KMS-11 (cell line): ENCODE data around the gene GPN1.
A peak's percentile ranks its signal among the peaks of the same experiment; 100 is the strongest.
"Not testable (repeated sequence)": the region's sequence is repeated elsewhere in the genome, so short reads cannot be mapped to it uniquely, and the experiment has no call there.

Experiments
- H2AFZ ChIP-seq: fragments of 200-600 bp; sonication (generic); 2 replicates; pipeline ENCODE4 v1.6.1; 2016; ENCODE audit warnings: antibody characterized with exemption, mixed run types, low read depth
- H3K27ac ChIP-seq: fragments of 200-600 bp; sonication (generic); 2 replicates; pipeline ENCODE4 v1.6.1; 2016; ENCODE audit warnings: mild to moderate bottlenecking, mixed run types
- H3K27me3 ChIP-seq: fragments of 200-600 bp; sonication (generic); 2 replicates; pipeline ENCODE4 v1.6.1; 2017; ENCODE audit warnings: mild to moderate bottlenecking, low read depth, mixed run types, moderate library complexity; ENCODE audit not compliant: insufficient read depth
- H3K36me3 ChIP-seq: fragments of 200-600 bp; sonication (generic); 2 replicates; pipeline ENCODE4 v1.6.1; 2017; ENCODE audit warnings: mild to moderate bottlenecking, mixed run types; ENCODE audit not compliant: insufficient read depth
- H3K4me1 ChIP-seq: fragments of 200-600 bp; sonication (generic); 2 replicates; pipeline ENCODE4 v1.6.1; 2016; ENCODE audit warnings: mild to moderate bottlenecking, low read depth, mixed run types; ENCODE audit not compliant: poor library complexity, severe bottlenecking
- H3K4me2 ChIP-seq: fragments of 200-600 bp; sonication (generic); 2 replicates; pipeline ENCODE4 v1.7.0; 2016; ENCODE audit warnings: mild to moderate bottlenecking, mixed run types
- H3K4me3 ChIP-seq: fragments of 200-600 bp; sonication (generic); IDR thresholded peaks from 2 replicates; pipeline ENCODE4 v1.6.1; 2017; ENCODE audit warnings: low read depth, low read length, mixed read lengths; ENCODE audit not compliant: insufficient read depth
- H3K79me2 ChIP-seq: fragments of 200-600 bp; sonication (generic); 2 replicates; pipeline ENCODE4 v1.6.1; 2016; ENCODE audit warnings: low read depth, mixed run types; ENCODE audit not compliant: insufficient read depth
- H3K9ac ChIP-seq: fragments of 200-600 bp; sonication (generic); 2 replicates; pipeline ENCODE4 v1.6.1; 2016; ENCODE audit warnings: mild to moderate bottlenecking, mixed run types
- H4K20me1 ChIP-seq: fragments of 200-600 bp; sonication (generic); 2 replicates; pipeline ENCODE4 v1.6.1; 2016; ENCODE audit warnings: mild to moderate bottlenecking, mixed run types; ENCODE audit not compliant: insufficient read depth
- CTCF ChIP-seq: fragments of 200-600 bp; sonication (generic); conservative IDR thresholded peaks from 2 replicates; pipeline ENCODE4 v1.6.1; 2017; ENCODE audit warnings: low read depth, mild to moderate bottlenecking, antibody characterized with exemption, low read length, moderate library complexity, mixed read lengths

The GPN1 gene

DNA sequence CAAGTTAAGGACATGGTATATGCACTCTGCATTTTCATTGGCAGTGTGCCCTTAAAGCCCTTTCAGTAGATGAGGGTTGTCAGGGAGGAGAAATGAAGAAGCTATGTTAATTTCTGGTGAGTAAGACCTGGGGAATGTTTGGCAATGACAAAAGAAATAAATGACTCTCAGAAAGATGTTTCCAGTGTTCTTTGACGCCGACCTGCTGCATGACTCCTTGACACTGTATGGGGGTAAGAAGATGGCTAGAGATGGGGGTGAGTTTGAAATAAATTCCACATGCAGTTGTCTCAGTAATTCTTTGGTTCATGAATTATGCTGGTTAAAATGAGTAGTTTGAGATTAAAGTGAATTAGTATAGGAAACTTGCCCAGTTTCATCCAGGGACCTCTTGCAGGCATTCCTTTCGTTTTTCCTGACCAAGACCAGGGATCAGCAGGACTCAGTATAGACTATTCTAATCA lies 5.9 kb upstream of the GPN1 start:
- H3K27ac ChIP-seq, result no peak overlapping the region
- no peaks in the 10 kb centered on the region for H4K20me1 ChIP-seq
- H3K9ac ChIP-seq, result no peak overlapping the region
- H2AFZ ChIP-seq, result no peak overlapping the region
- no peak for TF ChIP-seq CTCF
- H3K4me3 ChIP-seq, result no peak overlapping the region
- H3K4me2 ChIP-seq, result no peak overlapping the region
- H3K36me3 ChIP-seq, result peaks cover 6% of the 10 kb centered on the region; the same call in 1 of the 2 replicates
- H3K79me2 ChIP-seq, result no peaks in the 10 kb centered on the region
- no peaks in the 10 kb centered on the region for H3K27me3 ChIP-seq
- H3K4me1 ChIP-seq, result peaks cover 6% of the 10 kb centered on the region

DNA sequence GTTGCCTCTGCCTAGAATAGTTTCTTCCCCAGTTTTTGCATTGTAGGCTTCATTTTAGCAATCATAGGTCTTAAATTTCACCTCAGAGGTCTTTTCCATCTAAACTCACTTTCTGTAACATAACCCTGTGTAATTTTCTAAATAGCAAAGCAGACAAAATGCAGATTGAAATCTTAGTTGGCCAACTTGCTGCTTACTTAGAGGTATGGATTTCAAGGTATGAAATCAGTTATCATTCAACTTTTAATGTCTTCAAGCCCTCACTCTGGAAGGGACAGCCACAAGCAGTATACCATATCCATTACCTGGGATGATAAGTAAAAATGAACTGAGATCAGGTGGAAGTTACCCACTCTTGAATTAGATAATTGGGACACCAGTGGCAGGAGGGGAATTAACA lies 3.9 kb upstream of the GPN1 start:
- H3K79me2 ChIP-seq, result peaks cover 11% of the 10 kb centered on the region; the same call in 1 of the 2 replicates
- H3K4me2 ChIP-seq, result no peak overlapping the region
- 0 out of 2 replicates have a peak, but pooled peaks cover 4% of the 10 kb centered on the region for H3K36me3 ChIP-seq
- H4K20me1 ChIP-seq, result no peaks in the 10 kb centered on the region
- H3K27me3 ChIP-seq, result no peaks in the 10 kb centered on the region
- no peak overlapping the region for H3K4me3 ChIP-seq
- no peak overlapping the region for H3K27ac ChIP-seq
- TF ChIP-seq CTCF, result no peak
- H3K4me1 ChIP-seq, result peaks cover 14% of the 10 kb centered on the region
- no peak overlapping the region for H2AFZ ChIP-seq
- H3K9ac ChIP-seq, result no peak overlapping the region

GRCh38 chr2:27626323-27626722 lies 2.5 kb upstream of the GPN1 start:
- H3K27me3 ChIP-seq, H3K4me3 ChIP-seq, H4K20me1 ChIP-seq, H3K9ac ChIP-seq, H2AFZ ChIP-seq, H3K36me3 ChIP-seq, H3K4me2 ChIP-seq, H3K27ac ChIP-seq: not testable (repeated sequence)
- Histone ChIP-seq H3K4me1 (peaks cover 19% of the 10 kb centered on the region), H3K79me2 (peaks cover 13% of the 10 kb centered on the region; the same call in 1 of the 2 replicates)

DNA sequence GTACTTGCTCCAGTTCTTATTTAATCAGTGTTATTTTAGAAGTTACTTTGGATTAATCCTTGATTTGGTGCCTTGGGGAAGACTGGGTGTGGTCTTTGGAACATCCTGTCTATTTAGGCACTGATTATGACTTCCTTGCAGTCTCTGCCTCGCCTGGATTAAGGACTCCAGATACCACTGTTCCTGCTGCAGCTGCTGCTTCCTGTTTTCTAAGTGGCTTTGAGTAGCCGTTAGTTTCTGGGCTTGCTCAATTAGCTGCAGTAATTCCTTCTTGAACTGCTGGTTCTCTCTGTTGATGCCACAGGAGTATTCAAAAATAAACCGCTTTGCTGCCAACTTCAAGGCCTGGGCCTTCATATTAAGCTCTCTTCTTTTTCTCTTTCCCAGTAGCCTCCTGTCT lies 1.9 kb upstream of the GPN1 start:
- H3K27ac ChIP-seq, H3K4me3 ChIP-seq, H3K36me3 ChIP-seq: not testable (repeated sequence)

GRCh38 chr2:27627963-27628766 lies 685 bp upstream of the GPN1 start:
- Histone ChIP-seq H3K27me3 (no peaks in the 10 kb centered on the region), H3K4me1 (peaks cover 19% of the 10 kb centered on the region), H3K27ac (peak overlapping the region; percentile 58), H3K79me2 (peaks cover 13% of the 10 kb centered on the region; the same call in 1 of the 2 replicates), H4K20me1 (no peaks in the 10 kb centered on the region), H2AFZ (peak overlapping the region; percentile 77), H3K9ac (peak overlapping the region; percentile 89), H3K4me2 (peak overlapping the region; percentile 97), H3K4me3 (peak overlapping the region; percentile 53), H3K36me3 (0 out of 2 replicates have a peak, but pooled peaks cover 4% of the 10 kb centered on the region)
- TF ChIP-seq CTCF, result no peak

More for the DNA sequence above, 1.9 kb upstream of the GPN1 start:
- Histone ChIP-seq H3K4me1 (peaks cover 19% of the 10 kb centered on the region), H3K79me2 (peaks cover 13% of the 10 kb centered on the region; the same call in 1 of the 2 replicates)
- H3K27me3 ChIP-seq, H3K9ac ChIP-seq, H4K20me1 ChIP-seq, H3K4me2 ChIP-seq, H2AFZ ChIP-seq: not testable (repeated sequence)

GRCh38 chr2:27630257-27630656 lies 1.4 kb downstream of the GPN1 start:
- H3K27ac ChIP-seq, H2AFZ ChIP-seq, H3K36me3 ChIP-seq, H3K4me3 ChIP-seq, H3K27me3 ChIP-seq, H3K9ac ChIP-seq, H4K20me1 ChIP-seq: not testable (repeated sequence)
- H3K4me1 ChIP-seq, result peaks cover 19% of the 10 kb centered on the region
- peaks cover 13% of the 10 kb centered on the region; the same call in 1 of the 2 replicates for H3K79me2 ChIP-seq
- H3K4me2 ChIP-seq, result peak overlapping the region; percentile 97
